IPS DF 6.9 (cell line): ENCODE results near the gene ERC2.

Experiments used
- DNase-seq: peaks from one replicate; pipeline ENCODE4 v3.0.0-alpha.2; 2013; ENCODE audit warnings: low read depth, low spot score
- H3K27ac ChIP-seq: one replicate; pipeline ENCODE4 v1.5.1; 2013; ENCODE audit warnings: low read length, control low read depth
- H3K27me3 ChIP-seq: 2 replicates; pipeline ENCODE4 v1.6.1; 2013; ENCODE audit warnings: mild to moderate bottlenecking, low read length; ENCODE audit not compliant: control insufficient read depth, insufficient read depth
- H3K36me3 ChIP-seq: 2 replicates; pipeline ENCODE4 v1.6.1; 2013; ENCODE audit warnings: low read length; ENCODE audit not compliant: control insufficient read depth, insufficient read depth
- H3K4me1 ChIP-seq: 2 replicates; pipeline ENCODE4 v1.6.1; 2013; ENCODE audit warnings: low read length; ENCODE audit not compliant: control insufficient read depth, insufficient read depth
- H3K4me3 ChIP-seq: 2 replicates; pipeline ENCODE4 v1.5.1; 2013; ENCODE audit warnings: mild to moderate bottlenecking, low read length
- H3K9me3 ChIP-seq: 2 replicates; pipeline ENCODE4 v1.6.1; 2013; ENCODE audit warnings: low read length, inconsistent platforms; ENCODE audit not compliant: control insufficient read depth, insufficient read depth
- WGBS: extraction: QIAGEN DNeasy Blood & Tissue Kit; methylation state at CpG from one replicate; pipeline ENCODE4 v1.1.7; 2013; ENCODE audit warnings: mixed read lengths, missing lambda C conversion rate; ENCODE audit not compliant: insufficient read length, insufficient coverage; 5-methylcytosine and 5-hydroxymethylcytosine counted together

Gene ERC2

DNA sequence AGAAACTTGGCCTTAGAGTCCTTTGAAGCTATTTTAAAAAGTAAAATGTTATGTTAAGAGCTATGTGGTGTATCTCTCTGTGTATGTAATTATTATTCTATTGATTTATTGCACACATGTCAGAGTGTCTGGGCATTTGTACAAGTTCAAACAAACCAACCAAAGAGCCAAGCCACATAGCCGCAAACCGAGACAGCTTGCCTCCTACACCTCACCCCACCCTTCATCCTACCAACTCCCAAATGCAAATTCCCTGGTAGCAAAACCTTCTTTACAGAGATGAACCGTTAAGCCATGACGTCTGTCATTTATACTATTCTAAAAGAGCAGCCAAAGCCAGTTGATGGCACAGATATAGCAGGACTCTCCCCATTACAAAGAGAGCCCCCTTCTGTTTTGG, 332.3 kb downstream of the ERC2 start:
- Histone ChIP-seq H3K27ac (no peak overlapping the region), H3K9me3 (no peaks in the 10 kb centered on the region), H3K27me3 (no peaks in the 10 kb centered on the region), H3K4me3 (no peak overlapping the region), H3K36me3 (no peaks in the 10 kb centered on the region), H3K4me1 (peaks cover 1% of the 10 kb centered on the region)
- no peak for DNase-seq
- WGBS: no CpG with 5 or more reads among the region's 4 CpGs

DNA sequence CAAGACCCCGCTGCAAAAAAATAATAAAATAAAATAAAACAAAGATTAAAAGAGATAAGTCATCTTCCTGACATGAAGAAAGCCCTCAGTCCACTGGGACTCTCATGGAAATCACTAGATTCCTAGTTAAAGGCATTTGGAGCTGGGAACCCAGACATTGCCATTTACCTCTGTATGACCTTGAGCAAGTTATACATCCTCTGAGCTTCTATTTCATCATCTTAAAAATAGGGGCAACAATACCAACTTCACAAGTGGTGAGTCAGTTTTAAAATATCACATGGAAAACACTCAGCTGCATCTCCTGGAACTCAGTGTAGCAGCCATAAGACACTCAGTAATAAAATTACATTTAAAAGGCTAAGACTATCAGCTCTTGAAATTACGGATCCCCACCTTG, 334.8 kb downstream of the ERC2 start:
- DNase-seq: no peak
- H3K9me3 ChIP-seq: no peaks in the 10 kb centered on the region
- no peak overlapping the region for H3K27ac ChIP-seq
- H3K4me3 ChIP-seq: no peak overlapping the region
- no peaks in the 10 kb centered on the region for H3K36me3 ChIP-seq
- peaks cover 1% of the 10 kb centered on the region for H3K4me1 ChIP-seq
- no peaks in the 10 kb centered on the region for H3K27me3 ChIP-seq
- WGBS: no CpG with 5 or more reads among the region's 2 CpGs

DNA sequence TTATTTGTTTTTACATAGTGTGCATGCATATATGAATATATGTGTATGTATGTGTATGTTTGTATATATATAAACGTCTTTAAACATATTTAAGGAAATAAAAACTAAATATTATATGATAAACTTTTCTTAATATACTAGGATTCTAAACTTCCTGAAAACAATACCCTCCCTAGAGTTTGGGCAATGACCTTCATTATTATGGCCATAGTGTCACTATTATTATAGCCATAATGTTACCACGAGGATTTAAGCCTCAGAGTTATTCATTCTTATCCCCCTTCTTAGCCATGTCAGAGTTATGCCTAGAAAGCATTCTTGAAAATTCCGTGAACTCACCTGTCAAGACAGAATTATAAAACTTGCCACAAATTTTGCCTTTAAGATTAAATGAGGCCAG, 335.5 kb downstream of the ERC2 start:
- Histone ChIP-seq H3K4me1 (peaks cover 1% of the 10 kb centered on the region), H3K27me3 (no peaks in the 10 kb centered on the region), H3K27ac (no peak overlapping the region), H3K9me3 (no peaks in the 10 kb centered on the region), H3K4me3 (no peak overlapping the region), H3K36me3 (no peaks in the 10 kb centered on the region)
- DNase-seq: no peak
- WGBS: no CpG with 5 or more reads among the region's 3 CpGs

DNA sequence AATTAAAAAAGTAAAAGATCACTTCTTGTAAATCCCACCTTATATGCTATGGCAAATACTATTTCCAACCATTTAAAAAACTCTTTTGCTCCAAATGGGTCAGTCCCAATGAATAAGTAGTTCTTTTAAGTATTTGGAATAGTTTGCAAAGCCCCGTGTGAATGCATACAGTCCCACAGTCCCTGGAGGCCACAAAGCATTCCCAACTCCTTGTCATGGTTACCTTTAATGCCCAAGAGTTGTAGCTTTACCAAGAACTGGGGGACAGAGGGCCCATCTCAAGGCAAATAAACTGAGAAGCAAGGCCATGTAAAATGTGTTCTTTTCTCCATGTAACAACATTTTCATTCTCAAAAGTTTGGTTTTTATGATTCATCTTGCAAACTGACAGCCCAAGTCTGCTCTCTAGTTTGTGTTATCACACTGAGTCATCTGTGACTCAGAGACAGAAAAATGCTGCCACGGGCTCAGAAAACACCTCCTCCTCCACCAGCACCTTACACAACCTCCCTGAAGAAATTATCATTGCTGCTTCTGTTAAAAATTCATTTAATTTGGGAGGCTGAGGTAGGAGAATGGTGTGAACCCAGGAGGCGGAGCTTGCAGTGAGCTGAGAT, 336.2 kb downstream of the ERC2 start:
- Histone ChIP-seq H3K27ac (no peak overlapping the region), H3K4me3 (no peak overlapping the region), H3K27me3 (no peaks in the 10 kb centered on the region), H3K4me1 (peaks cover 1% of the 10 kb centered on the region), H3K9me3 (no peaks in the 10 kb centered on the region), H3K36me3 (no peaks in the 10 kb centered on the region)
- no peak for DNase-seq
- WGBS: no CpG with 5 or more reads among the region's 3 CpGs

DNA sequence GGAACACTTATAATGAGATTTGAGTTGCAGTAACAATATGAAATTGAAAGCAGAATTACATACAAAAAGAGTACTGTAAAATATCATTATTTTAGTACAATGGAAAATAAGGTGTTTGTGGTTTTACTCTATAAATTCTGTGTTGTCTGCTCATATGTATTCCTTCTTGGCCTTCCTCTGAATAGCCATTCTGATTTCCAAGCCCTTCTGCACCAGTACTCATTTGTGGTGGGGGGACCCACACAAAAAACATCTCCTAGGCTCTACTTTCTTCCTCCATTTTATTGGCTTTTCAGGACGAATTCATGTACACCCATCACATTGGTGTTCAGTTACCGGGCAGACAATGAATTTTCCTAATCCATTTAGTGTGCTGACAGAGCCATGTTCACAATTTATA, 338.2 kb downstream of the ERC2 start:
- Histone ChIP-seq H3K4me3 (no peak overlapping the region), H3K36me3 (no peaks in the 10 kb centered on the region), H3K27ac (no peak overlapping the region), H3K27me3 (no peaks in the 10 kb centered on the region), H3K4me1 (peaks cover 3% of the 10 kb centered on the region), H3K9me3 (no peaks in the 10 kb centered on the region)
- DNase-seq: no peak
- WGBS: no CpG with 5 or more reads among the region's 2 CpGs

DNA sequence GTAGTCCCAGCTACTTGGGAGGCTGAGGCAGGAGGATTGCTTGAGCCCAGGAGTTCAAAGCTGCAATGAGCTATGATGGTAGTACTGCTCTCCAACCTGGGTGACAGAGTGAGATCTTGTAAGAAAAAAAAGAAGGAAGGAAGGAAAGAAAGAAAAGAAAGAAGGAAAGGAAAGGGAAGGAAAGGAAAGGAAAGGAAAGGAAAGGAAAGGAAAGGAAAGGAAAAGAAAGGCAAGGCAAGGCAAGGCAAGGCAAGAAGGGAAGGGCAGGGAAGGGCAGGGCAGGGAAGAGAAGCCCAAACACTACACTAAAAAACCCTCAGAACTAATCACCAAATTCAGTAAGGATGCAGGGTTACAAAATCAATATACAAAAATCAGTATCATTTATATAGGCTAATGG, 341.6 kb downstream of the ERC2 start:
- H3K27ac ChIP-seq: no peak overlapping the region
- H3K36me3 ChIP-seq: no peaks in the 10 kb centered on the region
- H3K9me3 ChIP-seq: no peaks in the 10 kb centered on the region
- no peaks in the 10 kb centered on the region for H3K27me3 ChIP-seq
- peaks cover 4% of the 10 kb centered on the region; the same call in 1 of the 2 replicates for H3K4me1 ChIP-seq
- no peak for DNase-seq
- no peak overlapping the region for H3K4me3 ChIP-seq

DNA sequence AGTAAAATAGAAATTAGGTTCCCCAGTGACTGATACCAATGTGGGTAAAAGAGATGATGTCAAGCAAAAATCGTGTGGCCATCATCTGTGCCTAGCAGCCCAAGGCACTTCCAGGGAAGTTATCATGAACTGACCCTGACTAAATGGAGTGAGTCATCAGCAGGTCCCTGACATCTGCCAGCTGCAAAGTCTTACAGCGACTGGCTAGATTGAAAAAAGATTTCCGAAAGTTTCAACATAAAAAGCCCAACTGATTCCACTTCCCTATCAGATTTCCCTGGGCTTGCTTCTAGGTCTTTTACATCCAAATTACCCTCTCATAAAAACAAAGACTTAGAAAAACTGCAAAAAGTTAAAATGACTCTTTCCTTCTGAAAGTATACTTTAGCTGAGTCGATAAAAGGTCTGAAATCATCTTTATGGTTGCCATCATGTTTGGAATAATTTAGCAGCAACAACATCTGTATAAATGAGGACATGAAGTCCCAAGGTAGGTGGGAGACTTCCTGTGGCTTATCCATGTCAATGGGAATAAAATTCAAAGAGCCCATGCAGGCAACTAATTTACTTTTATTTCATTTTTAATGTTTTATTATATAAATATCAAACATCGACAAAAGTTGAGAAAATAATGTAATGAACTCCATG, 342.8 kb downstream of the ERC2 start:
- no CpG with 5 or more reads among the region's 5 CpGs for WGBS
- DNase-seq: no peak

DNA sequence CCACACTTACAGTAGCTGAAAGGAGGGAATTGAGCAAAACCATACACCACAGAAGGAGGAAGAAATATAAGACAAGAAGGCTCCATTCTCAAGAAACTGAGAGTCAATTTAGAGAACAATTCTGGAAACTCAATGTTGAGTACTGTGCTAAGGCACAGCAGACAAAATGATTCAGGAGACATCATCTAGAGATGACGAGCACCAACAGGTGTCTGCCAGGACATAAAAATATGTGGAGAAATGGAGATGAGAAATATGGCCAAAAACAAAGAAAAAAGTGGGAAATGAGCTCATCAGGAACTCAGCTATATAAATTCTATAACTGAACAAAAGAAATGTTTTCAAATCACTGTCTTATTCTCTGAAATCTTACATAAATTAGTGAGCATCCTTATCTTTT, 343.7 kb downstream of the ERC2 start:
- Histone ChIP-seq H3K4me1 (peaks cover 4% of the 10 kb centered on the region; the same call in 1 of the 2 replicates), H3K36me3 (no peaks in the 10 kb centered on the region), H3K4me3 (no peak overlapping the region), H3K27ac (no peak overlapping the region), H3K27me3 (no peaks in the 10 kb centered on the region), H3K9me3 (no peaks in the 10 kb centered on the region)
- WGBS: no CpG with 5 or more reads among the region's 1 CpG
- DNase-seq: no peak

More for the DNA sequence above, 342.8 kb downstream of the ERC2 start:
- Histone ChIP-seq H3K36me3 (no peaks in the 10 kb centered on the region), H3K4me3 (no peak overlapping the region), H3K4me1 (peaks cover 4% of the 10 kb centered on the region; the same call in 1 of the 2 replicates), H3K9me3 (no peaks in the 10 kb centered on the region), H3K27ac (no peak overlapping the region), H3K27me3 (no peaks in the 10 kb centered on the region)

DNA sequence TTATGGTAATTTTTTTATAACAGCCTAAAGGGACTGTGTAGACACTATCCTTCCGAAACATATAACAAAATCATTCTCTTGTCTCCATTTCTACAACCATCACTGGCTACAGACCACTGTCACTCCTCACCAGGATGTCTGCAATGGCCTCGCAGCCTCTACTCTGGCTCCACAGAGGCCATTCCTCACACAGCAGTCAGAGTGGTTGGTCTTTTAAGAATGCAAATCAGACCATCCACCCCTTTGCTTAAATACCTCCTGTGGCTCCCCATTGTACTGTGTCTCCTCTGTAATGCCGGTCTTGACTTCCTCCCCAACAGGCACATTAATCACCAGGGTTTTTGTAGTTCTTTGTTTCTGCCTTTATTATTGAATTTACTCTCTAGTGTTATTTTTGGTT, 344.8 kb downstream of the ERC2 start:
- Histone ChIP-seq H3K4me3 (no peak overlapping the region), H3K36me3 (no peaks in the 10 kb centered on the region), H3K9me3 (no peaks in the 10 kb centered on the region), H3K27ac (no peak overlapping the region), H3K4me1 (peaks cover 4% of the 10 kb centered on the region; the same call in 1 of the 2 replicates), H3K27me3 (no peaks in the 10 kb centered on the region)
- no CpG with 5 or more reads among the region's 3 CpGs for WGBS
- peak; percentile 70 for DNase-seq

DNA sequence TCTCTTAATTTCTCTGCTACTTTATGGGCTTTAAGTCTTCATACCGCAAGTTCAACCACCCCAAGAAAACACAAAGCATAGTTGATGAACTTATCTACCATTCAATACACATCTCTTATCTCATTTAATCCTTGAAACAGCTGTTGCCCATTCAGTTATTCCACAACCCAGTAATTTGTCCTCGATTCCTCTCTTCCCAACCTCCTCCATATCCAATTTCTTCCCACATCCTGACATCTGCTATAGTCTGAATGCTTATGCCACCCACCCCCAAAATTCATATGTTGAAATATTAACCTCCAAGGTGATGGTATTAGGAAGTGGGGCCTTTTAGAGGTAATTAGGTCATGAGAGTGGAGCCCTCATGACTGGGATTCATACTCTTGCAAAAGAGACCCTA, 345.4 kb downstream of the ERC2 start:
- no peak overlapping the region for H3K27ac ChIP-seq
- no peaks in the 10 kb centered on the region for H3K27me3 ChIP-seq
- H3K36me3 ChIP-seq: no peaks in the 10 kb centered on the region
- H3K4me3 ChIP-seq: no peak overlapping the region
- peaks cover 4% of the 10 kb centered on the region; the same call in 1 of the 2 replicates for H3K4me1 ChIP-seq
- no peaks in the 10 kb centered on the region for H3K9me3 ChIP-seq
- 100% methylated on average over 1 of the region's 2 CpGs for WGBS
- no peak for DNase-seq

DNA sequence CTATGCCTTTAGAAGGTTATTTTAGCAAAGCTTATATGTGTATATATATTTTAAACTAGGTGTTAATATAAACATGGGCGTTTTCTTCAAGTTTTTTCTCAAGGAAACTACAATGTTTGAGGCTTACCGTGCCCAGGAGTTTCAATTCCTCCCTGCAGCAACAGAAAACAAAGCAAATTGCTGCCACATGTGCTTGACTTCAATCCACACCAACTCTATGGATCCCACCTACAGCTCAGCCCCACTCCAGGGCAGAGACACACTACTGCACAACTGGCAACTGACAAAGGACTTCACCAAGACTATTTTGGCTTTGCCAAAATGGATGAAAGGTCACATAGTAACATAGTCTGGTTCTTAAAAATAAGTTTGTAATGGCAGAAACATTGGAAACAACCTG, 346.6 kb downstream of the ERC2 start:
- Histone ChIP-seq H3K27ac (no peak overlapping the region), H3K36me3 (no peaks in the 10 kb centered on the region), H3K4me1 (peaks cover 10% of the 10 kb centered on the region), H3K4me3 (no peak overlapping the region), H3K27me3 (no peaks in the 10 kb centered on the region), H3K9me3 (no peaks in the 10 kb centered on the region)
- no CpG with 5 or more reads among the region's 2 CpGs for WGBS
- DNase-seq: no peak
